Mammary epithelial cell (primary cell): ENCODE measurements around the gene DOK5.

Experiments used
- CTCF ChIP-seq, 2 donors: IDR thresholded peaks in 1 of 2; conservative IDR thresholded peaks in 1 of 2; 2 replicates each; pipeline ENCODE4 v1.5.1; 2011 to 2012; ENCODE audit warnings: inconsistent platforms in 2 of 2, low read length in 2 of 2, mild to moderate bottlenecking in 2 of 2, control low read depth in 1 of 2, low read depth in 1 of 2; ENCODE audit not compliant: insufficient read depth in 1 of 2; ENCODE audit errors: extremely low read depth in 1 of 2
- EZH2 ChIP-seq: IDR thresholded peaks from 2 replicates; pipeline ENCODE4 v1.6.1; 2012; ENCODE audit warnings: low read length, inconsistent platforms, borderline replicate concordance

- TF ChIP-seq CTCF (conservative IDR thresholded peaks at IDR 0.05 in 1 of 2, IDR thresholded peaks at IDR 0.05 in 1 of 2; ENCODE audit: extremely low read depth in 1 of 2, insufficient read depth in 1 of 2, low read depth in 1 of 2, low read length in 2 of 2): no peak
- TF ChIP-seq EZH2: no peak
These were observed 164.5 kb downstream of the DOK5 start for GRCh38 chr20:54639941-54640340.
